Bronchial epithelial cell (primary cell): Measurements from ENCODE around the gene MAN2B1. TPM values are rescaled to one million over a fixed set of nuclear protein-coding genes. Genes with fewer than 3 reads are reported as not detected.

Experiments
- DNase-seq: peaks from one replicate; pipeline ENCODE4 v3.0.0-alpha.2; 2010; ENCODE audit warnings: low read depth
- FAIRE-seq: peaks from 2 replicates; lab custom pipeline; 2011; peaks lifted over from hg19 to GRCh38; lab: Jason Lieb, UNC
- H3K27me3 ChIP-seq: 2 replicates; pipeline ENCODE4 v1.5.1; 2011; ENCODE audit warnings: low read length; ENCODE audit not compliant: control insufficient read depth, insufficient read depth
- H3K36me3 ChIP-seq: 2 replicates; pipeline ENCODE4 v1.5.1; 2011; ENCODE audit warnings: low read length; ENCODE audit not compliant: control insufficient read depth, insufficient read depth
- H3K4me3 ChIP-seq: 2 replicates; pipeline ENCODE4 v1.5.1; 2011; ENCODE audit warnings: mild to moderate bottlenecking, low read depth, low read length, control low read depth
- CTCF ChIP-seq: IDR thresholded peaks from 2 replicates; pipeline ENCODE4 v1.5.1; 2011; ENCODE audit warnings: mild to moderate bottlenecking, moderate library complexity, low read length, control low read depth, inconsistent platforms; ENCODE audit not compliant: insufficient read depth, severe bottlenecking
- total RNA-seq: library from RNA; depleted of rRNA; stranded (reverse); fragments of >200 nt; gene quantifications from 2 replicates; pipeline ENCODE4 v1.2.1, GENCODE V29; 2014

MAN2B1 gene
- total RNA-seq, 1 donor from 2014 or later = 32.1 TPM

GRCh38 chr19:12655546-12655945 lies 11.0 kb downstream of the MAN2B1 start:
- peaks cover 5% of the 10 kb centered on the region for H3K36me3 ChIP-seq
- TF ChIP-seq CTCF = no peak
- DNase-seq = no peak
- H3K27me3 ChIP-seq = no peaks in the 10 kb centered on the region
- no peak for FAIRE-seq
- no peak overlapping the region for H3K4me3 ChIP-seq

GRCh38 chr19:12652219-12652618 lies 14.3 kb downstream of the MAN2B1 start:
- Histone ChIP-seq H3K4me3 (no peak overlapping the region), H3K36me3 (peaks cover 3% of the 10 kb centered on the region), H3K27me3 (no peaks in the 10 kb centered on the region)
- FAIRE-seq (no peak), DNase-seq (no peak)
- no peak for TF ChIP-seq CTCF

GRCh38 chr19:12649941-12650340 lies 16.6 kb downstream of the MAN2B1 start:
- FAIRE-seq (no peak), DNase-seq (no peak)
- Histone ChIP-seq H3K27me3 (no peaks in the 10 kb centered on the region), H3K36me3 (no peaks in the 10 kb centered on the region), H3K4me3 (no peak overlapping the region)
- no peak for TF ChIP-seq CTCF

- H3K4me3 ChIP-seq = peak overlapping the region; percentile 35
- DNase-seq = no peak
- H3K27me3 ChIP-seq = no peaks in the 10 kb centered on the region
- peak; percentile 31 for TF ChIP-seq CTCF
- H3K36me3 ChIP-seq = no peaks in the 10 kb centered on the region
- FAIRE-seq = no peak
These were observed 18.5 kb downstream of the MAN2B1 start for GRCh38 chr19:12648088-12648487.

GRCh38 chr19:12647490-12648071 lies 19.0 kb downstream of the MAN2B1 start:
- H3K36me3 ChIP-seq = no peaks in the 10 kb centered on the region
- DNase-seq (peak; percentile 39), FAIRE-seq (no peak)
- no peaks in the 10 kb centered on the region for H3K27me3 ChIP-seq
- no peak for TF ChIP-seq CTCF
- peak overlapping the region; percentile 35 for H3K4me3 ChIP-seq

GRCh38 chr19:12647047-12647446 lies 19.5 kb downstream of the MAN2B1 start:
- Histone ChIP-seq H3K27me3 (no peaks in the 10 kb centered on the region), H3K36me3 (no peaks in the 10 kb centered on the region), H3K4me3 (no peak overlapping the region)
- FAIRE-seq (no peak), DNase-seq (no peak)
- TF ChIP-seq CTCF = no peak
